DMS53 (cell line): ENCODE data around the gene BMI1.
"Not testable (repeated sequence)": the region's sequence is repeated elsewhere in the genome, so short reads cannot be mapped to it uniquely, and the experiment has no call there.

ENCODE experiments used
- DNase-seq: peaks from one replicate; lab custom pipeline; 2025; lab: John Stamatoyannopoulos, UW

BMI1 gene

DNA sequence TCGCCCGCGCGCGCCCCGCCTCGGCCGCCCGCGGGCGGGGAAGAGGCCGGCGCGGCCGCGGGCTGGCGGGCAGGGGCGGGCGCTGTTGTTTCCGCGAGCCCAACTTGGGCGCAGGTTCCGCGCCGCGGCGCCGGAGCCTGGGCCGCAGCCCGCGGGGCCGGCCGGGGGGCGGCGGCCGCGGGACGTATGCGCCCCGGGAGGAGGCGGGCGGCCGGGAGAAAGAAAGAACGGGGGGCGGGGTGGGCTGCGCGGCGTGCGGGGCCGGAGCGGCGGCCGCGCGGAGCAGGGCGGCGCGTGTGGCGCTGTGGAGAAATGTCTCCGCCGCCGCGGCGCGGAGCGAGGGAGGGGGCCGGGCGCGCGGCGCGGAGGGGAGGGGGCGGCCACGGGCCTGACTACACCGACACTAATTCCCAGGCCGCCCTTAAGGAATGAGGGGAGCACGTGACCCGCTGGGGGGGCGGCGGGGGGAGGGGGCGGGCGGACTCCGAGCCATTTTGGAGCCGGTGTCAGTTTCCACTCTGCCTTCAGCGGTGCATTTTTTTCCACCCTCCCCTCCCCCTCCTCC, at the start of gene BMI1:
Gene BMI1 (plus strand): TSS at position 509 of the 565 bp plus-strand sequence. CDS start 5,351 bp downstream, outside the sequence.
- DNase-seq, result peak; percentile 94

DNA sequence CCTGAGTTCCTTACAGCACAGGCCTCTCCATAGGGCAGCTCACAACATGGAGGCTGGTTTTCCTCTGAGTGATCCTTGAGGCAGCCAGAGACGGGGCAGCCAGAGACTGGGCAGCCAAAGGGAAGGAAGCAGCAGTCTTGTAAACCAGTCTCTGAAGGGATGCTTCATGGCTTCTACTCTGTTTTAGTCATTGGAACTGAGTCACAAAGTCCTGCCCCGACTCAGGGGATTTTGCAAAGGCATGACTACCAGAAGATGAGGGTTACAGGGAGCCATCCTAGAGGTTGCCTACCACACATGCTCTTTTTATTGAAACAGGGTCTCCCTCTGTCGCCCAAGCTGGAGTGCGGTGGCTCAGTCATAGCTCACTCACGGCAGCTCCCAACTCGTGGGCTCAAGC, 49.1 kb upstream of the BMI1 start:
- no peak for DNase-seq

DNA sequence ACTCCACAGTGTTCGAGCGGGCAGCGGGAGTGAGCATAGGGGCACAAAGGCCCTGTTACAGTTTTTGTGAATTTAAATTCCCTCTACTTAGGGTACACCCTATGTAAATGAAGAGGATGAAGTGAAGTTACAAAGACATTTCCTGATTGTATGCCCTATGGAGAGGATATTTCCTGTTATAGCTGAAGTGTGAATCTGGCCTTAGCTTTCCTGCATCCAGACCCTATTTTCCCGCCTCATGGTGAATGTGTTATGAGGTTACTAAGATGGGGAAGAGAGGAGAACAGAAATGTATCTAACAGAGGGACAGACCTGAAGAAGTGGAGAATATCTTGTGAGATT, 42.5 kb upstream of the BMI1 start:
- peak; percentile 76 for DNase-seq

DNA sequence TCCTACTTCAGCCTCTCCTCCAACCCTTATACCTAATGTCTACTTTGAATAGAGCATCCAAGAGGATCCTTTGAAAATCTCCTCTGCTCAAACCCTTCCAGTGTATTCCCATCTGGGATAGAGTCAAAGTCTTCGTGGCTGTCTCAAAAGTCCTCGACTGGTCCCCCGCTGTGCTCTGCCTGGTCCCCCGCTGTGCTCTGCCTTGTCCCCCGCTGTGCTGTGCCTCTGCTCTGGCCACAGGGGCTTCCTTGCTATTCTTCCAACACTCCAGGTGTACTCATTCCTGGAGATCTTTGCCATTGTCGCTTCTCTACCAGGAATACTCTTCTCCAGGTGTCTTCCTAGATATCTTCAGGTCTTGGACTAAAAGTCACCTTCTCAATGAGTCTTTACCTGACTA, 40.8 kb upstream of the BMI1 start:
- no peak for DNase-seq

DNA sequence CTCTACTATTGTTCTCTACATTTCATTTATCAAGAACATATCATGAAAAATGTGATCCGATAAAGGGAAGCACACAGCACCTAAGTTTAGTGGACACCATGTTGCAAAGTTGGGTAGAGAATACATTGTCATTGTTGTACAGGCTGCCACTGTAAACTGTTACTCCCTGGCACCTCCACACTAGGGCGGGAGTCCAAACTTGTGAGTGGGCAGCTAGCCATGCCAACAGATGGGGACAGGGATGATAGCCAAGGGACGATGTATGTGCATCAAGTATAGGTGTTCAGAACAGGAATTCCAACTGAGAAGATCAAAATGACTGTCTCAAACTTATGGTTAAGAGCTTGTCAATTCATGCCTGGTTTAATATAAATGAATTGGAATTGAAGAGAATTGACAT, 35.8 kb upstream of the BMI1 start:
- no peak for DNase-seq

DNA sequence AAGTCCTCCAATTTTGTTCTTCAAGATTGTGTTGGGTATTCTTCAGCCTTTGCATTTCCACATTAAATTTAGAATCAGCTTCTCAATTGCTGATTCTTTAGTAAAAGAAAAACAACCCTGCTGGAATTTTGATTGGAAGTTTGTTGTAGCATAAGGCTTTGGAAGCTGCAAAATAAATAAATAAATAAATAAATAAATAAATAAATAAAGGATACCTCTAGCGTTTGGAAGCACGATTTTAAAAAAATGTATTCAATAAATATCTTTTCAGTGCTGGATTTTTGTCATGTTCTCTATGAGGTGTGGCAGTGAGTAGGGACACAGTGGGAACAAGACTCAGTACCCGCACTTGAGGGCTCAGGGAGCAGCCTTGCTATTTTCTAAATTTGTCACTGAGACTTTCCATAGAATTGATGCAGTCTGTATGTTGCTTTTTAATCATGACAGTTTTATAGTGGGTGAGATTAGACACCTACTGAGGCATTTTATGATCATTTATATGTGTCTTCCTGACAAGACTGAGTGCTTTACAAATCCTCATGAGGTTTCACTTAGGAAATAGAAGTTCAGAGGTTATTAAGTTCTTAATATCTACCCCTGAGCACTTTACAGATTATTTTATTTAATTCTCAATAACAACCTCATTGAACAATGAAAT, 27.0 kb upstream of the BMI1 start:
- no peak for DNase-seq

DNA sequence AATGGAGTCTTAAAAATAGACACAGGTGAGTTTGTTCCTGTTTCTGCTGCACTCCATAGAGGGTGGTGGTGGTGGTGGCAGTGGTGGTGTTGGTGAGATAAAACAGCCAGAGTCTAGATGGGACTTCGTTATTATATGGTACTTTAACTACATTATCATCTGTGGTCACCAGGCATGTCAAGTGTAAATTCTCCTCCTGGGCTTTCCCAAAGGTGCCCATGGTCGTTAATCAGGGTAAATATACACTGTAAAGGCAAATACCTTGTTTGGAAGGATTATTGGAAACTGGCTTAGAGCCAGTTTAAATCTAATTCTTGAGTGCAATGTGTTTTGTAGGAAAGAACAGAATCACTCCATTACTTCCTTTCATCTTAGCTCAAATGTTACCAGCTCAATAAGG, 26.2 kb upstream of the BMI1 start:
- peak; percentile 56 for DNase-seq

DNA sequence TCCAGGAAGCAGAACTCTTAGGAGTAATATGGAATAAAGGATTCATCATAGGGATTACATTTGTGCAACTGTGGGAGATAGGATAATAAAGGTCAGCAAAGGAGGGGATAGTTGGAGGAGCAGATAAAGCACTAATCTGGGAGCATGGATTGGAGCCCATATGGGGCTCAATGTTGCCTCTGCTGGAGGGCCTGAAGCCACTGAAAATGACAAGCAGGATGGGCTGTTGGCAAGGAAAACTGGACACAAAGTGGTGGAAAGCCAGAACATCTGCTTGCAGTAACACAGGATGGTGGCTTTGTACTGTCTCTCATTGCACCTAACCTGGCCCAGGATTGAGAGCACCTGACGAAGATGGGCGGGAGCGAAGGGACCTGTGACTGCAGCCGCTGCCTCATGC, 19.7 kb upstream of the BMI1 start:
- DNase-seq, result peak; percentile 23

DNA sequence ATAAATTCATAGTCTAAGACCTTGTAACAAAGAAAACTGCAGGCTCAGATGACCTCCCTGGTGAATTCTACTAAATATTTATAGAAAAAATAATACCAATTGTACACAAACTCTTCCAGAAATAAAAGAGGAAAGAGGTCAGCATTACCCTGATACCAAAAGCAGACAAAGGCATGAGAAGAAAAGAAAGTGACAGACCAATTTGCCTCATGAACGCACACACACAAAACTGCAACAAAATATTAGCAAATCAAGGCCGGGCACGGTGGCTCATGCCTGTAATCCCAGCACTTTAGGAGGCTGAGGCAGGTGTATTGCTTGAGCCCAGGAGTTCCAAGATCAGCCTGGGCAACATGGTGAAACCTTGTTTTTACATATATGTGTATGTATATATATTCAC, 17.4 kb upstream of the BMI1 start:
- DNase-seq, result no peak

DNA sequence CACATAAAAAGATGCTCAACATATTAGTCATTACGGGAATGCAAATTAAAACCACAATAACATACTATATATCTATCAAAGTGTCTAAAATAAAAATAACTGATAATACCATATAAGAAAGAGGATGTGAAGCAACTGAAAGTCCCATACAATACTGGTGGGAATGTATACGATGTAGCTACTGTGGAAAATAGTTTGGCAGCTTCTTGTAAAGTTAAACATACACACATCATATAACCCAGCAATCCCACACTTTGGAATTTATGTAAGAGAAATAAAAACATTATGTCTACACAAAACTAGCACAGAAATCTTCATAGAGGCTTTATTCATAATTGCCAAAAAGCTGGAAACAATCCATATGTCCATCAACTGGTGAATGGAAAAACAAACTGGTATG, 15.2 kb upstream of the BMI1 start:
- no peak for DNase-seq

DNA sequence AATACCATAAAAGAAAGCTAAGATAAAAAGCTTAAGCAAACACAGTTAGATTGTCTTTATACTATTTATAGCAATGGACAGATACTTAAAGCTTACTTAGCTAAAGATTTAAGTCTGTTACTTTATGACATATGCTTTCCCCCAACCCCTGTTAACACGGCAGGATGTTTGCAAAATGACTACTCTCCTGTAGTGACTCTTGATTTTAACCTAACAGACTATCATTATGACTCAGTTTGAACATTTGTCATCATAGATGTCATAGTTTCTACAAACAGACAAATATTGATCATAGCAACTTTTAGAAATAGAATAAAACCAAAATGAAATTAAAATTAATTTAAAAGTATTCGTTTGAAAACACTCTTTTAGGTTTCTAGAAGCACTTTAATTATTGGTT, 12.5 kb upstream of the BMI1 start:
- DNase-seq, result peak; percentile 85

DNA sequence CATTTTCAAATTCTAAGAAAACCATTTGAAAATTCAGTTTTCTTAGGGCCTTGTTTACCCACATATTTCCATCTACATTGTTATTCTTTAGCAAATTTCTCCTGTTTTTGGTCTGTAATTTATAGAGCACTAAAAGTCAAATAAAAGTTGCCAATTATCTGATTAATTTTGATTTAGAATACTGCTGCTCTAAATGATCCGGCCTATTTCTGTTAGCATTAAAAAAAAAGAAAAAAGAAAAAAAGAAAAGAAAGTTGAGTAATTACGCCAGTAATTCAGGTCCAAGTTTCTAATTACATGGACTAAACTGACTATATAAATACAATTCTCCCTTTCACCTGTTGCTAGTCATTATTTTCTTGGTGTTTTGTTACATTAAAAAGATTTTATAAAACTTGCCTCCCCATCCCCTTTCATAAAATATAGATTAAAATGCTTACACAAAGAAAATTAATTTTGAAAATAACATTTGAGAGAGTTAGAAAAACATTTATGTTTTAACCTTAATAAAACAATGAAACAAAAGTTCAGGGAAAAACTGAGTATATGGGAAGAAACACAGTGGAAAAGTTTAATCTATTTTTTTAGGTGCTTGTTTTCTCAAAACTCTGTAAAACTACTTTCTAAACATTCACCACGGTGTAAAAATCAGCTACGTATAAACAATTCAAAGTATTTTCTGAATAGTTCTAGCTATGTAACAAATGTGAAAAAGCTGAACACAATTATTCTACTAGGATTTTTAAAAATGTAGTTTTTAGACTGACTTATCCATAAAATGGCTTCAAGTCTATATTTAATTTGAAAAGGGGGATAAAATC, 11.5 kb upstream of the BMI1 start:
- no peak for DNase-seq

DNA sequence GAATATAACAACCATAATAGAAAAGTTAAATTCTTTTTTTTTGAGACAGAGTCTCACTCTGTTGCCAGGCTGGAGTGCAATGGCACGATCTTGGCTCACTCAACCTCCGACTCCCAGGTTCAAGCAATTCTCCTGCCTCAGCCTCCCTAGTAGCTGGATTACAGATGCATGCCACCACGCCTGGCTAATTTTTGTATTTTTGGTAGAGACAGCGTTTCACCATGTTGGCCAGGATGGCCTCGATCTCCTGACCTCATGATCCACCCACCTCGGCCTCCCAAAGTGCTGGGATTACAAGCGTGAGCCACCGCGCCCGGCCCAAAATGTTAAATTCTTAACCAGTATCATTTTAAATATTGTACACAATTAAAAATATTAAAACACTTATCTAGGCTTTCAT, 10.9 kb upstream of the BMI1 start:
- not testable (repeated sequence) for DNase-seq

DNA sequence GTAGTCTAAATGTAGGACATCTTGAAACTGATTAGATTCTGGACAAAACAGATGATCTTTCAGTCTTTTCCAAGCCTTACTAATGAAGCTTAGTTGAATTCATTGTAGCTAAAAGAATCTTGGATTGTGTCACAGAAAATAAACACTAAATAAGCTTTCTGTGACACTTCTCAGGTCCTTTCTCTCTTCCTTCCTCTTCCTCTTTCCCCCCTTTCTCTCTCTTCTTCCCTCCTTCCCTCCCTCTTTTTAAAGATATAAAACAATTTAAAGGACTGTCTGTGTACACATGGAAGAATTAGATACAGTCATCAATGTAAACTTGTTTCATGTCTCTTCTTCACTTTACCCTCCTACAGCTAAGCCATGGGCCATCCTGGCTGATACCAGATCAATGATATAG, 10.0 kb upstream of the BMI1 start:
- DNase-seq, result no peak

DNA sequence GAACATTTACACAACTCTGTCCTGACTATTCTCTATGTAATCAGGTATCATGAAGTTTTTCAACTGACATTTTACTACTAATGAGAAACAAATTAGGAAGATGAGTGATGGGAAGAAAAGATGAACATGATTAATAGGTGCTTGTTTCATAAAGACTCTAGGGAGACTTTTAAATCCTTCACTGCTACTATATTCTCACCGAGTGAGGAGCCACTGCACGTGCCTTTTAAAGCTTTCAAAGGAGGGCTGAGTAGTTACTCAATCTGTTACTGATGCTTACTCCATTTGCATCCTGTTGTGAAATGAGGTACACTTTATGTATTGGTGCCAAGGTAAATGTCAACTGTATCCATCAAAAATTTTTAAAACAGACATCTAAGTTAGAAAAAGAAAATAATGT, 6.0 kb upstream of the BMI1 start:
- DNase-seq, result peak; percentile 26

DNA sequence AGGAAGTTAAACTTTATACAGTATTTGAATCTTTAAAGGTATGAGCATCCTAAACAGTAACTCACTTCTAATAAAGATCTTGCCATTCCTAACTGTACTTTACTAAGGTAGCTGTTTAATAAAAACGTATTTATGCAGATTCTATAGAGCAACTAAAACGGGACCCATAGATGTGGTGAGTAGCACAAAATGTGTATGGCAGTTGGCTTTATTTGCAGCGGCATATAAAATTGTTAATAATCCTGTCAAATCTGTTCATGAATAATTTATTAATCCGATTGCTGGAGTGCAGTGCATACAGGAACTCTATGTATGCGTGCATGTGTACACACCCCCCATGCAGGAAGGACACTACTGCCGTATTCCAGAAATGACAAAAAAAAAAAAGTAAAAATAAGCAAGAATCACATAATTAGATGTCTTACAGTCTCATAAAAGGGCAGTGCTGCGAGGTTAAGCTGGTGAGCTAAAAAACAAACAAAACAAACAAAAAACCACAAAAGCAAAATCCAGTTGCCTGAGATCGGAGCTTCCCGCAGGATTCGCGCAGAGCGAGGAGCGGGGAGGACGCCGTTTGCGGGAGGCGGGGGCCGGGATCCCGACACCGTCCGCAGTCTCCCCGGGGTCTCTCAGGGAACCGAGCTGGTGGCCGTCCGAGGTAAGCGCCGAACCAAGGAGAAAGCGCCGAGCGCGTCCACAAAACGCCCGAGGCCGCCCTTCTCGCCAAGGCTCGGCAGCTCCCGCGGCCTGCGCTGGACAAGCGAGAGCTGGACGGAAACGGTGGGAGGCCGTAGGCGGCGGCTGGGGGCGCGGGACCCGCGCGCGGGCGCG, 5.2 kb upstream of the BMI1 start:
- peak; percentile 76 for DNase-seq

DNA sequence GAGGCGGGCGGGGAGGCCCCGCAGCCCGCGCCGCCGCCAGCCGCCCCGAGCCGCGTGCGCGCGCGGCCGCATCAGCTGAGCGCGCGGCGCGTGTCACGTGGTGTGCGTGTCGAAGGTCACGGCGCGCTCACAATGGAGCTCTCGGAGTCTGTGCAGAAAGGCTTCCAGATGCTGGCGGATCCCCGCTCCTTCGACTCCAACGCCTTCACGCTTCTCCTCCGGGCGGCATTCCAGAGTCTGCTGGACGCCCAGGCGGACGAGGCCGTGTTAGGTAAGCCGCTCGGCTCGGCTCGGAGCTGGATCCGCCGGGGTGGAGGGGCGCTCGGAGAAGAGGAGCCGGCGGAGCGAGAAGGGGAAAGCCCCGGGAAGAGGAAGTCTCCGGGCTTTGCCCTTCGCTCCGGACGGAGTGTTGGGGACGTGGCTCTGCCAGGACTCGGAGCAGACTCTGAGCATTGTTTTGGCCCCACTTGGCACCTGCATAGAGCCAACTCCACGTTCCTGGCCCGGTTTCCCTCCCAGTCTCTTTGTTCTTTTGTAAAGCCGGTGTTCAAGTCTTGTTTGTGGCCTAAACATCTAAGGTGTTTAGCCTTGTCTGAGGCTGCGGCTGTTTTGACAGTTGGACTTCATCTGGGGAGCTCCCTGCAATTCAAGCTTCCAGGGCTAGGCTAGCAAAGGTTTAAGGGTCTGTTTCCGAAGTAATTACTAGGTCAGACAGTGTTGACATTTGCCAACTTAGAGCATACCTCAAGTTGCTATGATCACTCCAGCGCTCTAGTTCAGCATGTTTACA, 4.4 kb upstream of the BMI1 start, which contains the start of gene COMMD3:
Gene COMMD3 (plus strand): TSS at position 103 of the 790 bp plus-strand sequence. CDS start 30 bp downstream, at position 133.
- DNase-seq, result peak; percentile 98

DNA sequence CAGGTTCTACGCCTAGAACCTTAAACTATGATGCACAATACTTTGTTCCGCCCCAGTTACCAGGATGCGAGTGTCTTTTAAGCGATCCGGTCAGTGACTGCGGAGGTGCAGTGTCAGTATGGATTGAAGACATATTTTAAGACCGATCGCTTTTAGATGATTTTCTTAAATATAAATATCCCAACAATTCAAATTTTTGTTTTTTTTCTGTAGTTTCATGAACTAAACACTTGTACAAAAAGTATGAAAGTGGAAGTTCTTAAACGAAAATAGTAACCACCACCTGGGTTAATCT, 3.9 kb upstream of the BMI1 start:
- no peak for DNase-seq

DNA sequence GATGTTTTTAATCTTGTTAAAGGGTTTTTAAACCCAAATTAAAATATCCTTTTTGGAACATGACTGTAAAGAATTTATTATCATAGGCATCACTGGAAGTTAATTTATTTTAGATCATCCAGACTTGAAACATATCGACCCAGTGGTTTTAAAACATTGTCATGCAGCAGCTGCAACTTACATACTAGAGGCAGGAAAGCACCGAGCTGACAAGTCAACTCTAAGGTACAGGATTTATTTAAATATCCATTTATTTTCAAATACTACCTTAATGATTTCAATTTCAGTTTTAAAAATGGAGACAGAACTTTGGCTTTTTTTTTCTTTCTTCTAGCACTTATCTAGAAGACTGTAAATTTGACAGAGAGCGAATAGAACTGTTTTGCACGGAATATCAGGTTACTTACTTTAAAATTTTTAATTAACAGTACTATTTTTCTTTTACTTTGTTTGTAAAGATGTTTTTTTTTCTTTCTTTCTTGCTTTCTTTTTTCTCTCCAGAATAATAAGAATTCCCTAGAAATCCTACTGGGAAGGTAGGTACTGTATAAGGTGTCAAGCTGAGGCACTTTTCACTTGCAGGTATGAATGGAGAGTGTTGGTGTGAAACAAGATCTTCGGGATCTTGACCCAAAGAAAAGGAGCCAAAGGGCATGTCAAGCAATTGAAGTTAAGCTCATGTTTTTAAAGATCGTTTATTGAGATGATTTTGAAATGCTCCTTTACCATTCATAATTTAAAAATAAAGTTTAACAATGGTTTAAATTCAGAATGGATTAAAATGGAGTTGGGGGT, 2.9 kb upstream of the BMI1 start:
- no peak for DNase-seq

DNA sequence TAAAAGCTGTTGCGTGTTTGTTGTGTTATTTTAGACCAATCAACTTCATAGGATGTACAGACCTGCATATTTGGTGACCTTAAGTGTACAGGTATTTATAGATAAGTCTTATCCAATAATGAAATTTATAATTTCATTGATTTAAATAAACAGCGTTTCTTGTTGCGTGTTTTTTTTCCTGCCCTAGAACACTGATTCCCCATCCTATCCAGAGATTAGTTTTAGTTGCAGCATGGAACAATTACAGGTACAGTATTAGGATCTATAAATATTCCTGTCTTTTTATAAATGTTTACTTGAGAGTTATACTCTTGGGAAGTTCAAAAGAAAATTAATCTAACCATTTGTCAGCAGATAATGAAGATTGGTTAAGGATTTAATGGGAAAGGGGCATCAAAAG, 2.1 kb upstream of the BMI1 start:
- no peak for DNase-seq

DNA sequence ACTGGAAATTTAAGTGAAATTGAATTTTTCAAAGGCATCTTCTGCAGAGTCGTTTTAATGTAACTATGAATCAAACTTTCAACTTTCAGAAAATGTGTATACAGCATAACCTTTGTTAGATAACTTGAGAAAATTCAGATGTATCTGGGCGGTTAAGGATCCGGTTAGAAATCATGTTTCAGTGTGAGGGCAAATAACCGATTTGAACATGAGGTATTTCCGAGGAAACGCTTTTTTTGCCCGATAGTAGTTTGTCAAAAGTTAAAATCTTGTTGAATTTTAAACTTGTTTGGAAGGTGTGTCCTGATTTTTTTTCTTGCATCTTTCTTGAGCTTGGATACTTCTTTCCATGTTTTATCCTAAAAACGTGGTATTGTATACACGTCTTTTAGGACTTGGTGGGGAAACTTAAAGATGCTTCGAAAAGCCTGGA, 1.3 kb upstream of the BMI1 start:
- no peak for DNase-seq
